Neural progenitor cell (in vitro differentiated cells): ENCODE measurements around the gene ITPR1. TPM values are rescaled to one million over a fixed set of nuclear protein-coding genes. Genes with fewer than 3 reads are reported as not detected.

Experiments used
- DNase-seq: peaks from one replicate; pipeline ENCODE4 v3.0.0-alpha.2; 2016; ENCODE audit warnings: low spot score
- H2AFZ ChIP-seq: fragments of 200-600 bp; sonication (generic); replicated peaks from 2 replicates; pipeline ENCODE4 v1.6.1; 2016; ENCODE audit warnings: antibody characterized with exemption
- H3F3A ChIP-seq: fragments of 200-600 bp; sonication (generic); 2 replicates; pipeline ENCODE4 v1.6.1; 2016; ENCODE audit warnings: antibody characterized with exemption, low read depth
- H3K27ac ChIP-seq: fragments of 200-600 bp; sonication (generic); 2 replicates; pipeline ENCODE4 v1.5.1; 2016; ENCODE audit warnings: mild to moderate bottlenecking
- H3K27me3 ChIP-seq: fragments of 200-600 bp; sonication (generic); 2 replicates; pipeline ENCODE4 v1.6.1; 2016; ENCODE audit warnings: mild to moderate bottlenecking, moderate library complexity
- H3K36me3 ChIP-seq: fragments of 200-600 bp; sonication (generic); 2 replicates; pipeline ENCODE4 v1.5.1; 2016
- H3K4me1 ChIP-seq: fragments of 200-600 bp; sonication (generic); 2 replicates; pipeline ENCODE4 v1.6.1; 2016; ENCODE audit warnings: mixed run types
- H3K4me2 ChIP-seq: fragments of 200-600 bp; sonication (generic); 2 replicates; pipeline ENCODE4 v1.6.1; 2016
- H3K4me3 ChIP-seq: fragments of 200-600 bp; sonication (generic); 2 replicates; pipeline ENCODE4 v1.5.1; 2016
- H3K79me2 ChIP-seq: fragments of 200-600 bp; sonication (generic); 2 replicates; pipeline ENCODE4 v1.6.1; 2016; ENCODE audit warnings: low read depth
- H3K9ac ChIP-seq: fragments of 200-600 bp; sonication (generic); 2 replicates; pipeline ENCODE4 v1.6.1; 2016
- H3K9me3 ChIP-seq: fragments of 200-600 bp; sonication (generic); 2 replicates; pipeline ENCODE4 v1.5.1; 2016; ENCODE audit warnings: low read depth
- H4K20me1 ChIP-seq: fragments of 200-600 bp; sonication (generic); 2 replicates; pipeline ENCODE4 v1.6.1; 2016; ENCODE audit warnings: low read depth
- H3K27ac Mint-ChIP-seq: 3 replicates; pipeline ENCODE4 v1.8.0; 2021; ENCODE audit warnings: mixed read lengths
- H3K27me3 Mint-ChIP-seq: 2 replicates; pipeline ENCODE4 v1.8.0; 2022; ENCODE audit warnings: low read depth, mild to moderate bottlenecking, inconsistent platforms, moderate library complexity, mixed read lengths; ENCODE audit not compliant: insufficient read depth
- H3K36me3 Mint-ChIP-seq: 3 replicates; pipeline ENCODE4 v1.8.0; 2021; ENCODE audit warnings: mixed read lengths
- H3K4me1 Mint-ChIP-seq: 3 replicates; pipeline ENCODE4 v1.8.0; 2021; ENCODE audit warnings: mixed read lengths
- H3K4me3 Mint-ChIP-seq: 3 replicates; pipeline ENCODE4 v1.8.0; 2021; ENCODE audit warnings: mild to moderate bottlenecking, moderate library complexity, mixed read lengths
- H3K9me3 Mint-ChIP-seq: 3 replicates; pipeline ENCODE4 v1.8.0; 2020; ENCODE audit warnings: mixed read lengths
- CTCF ChIP-seq: fragments of 200-600 bp; sonication (generic); IDR thresholded peaks from 2 replicates; pipeline ENCODE4 v1.5.1; 2017; ENCODE audit warnings: antibody characterized with exemption, mild to moderate bottlenecking
- EZH2 ChIP-seq: fragments of 200-600 bp; sonication (generic); IDR thresholded peaks from 2 replicates; pipeline ENCODE4 v1.6.1; 2017; ENCODE audit warnings: antibody characterized with exemption, mild to moderate bottlenecking, moderate library complexity
- EZH2phosphoT487 ChIP-seq: fragments of 200-600 bp; sonication (generic); IDR thresholded peaks from 2 replicates; pipeline ENCODE4 v1.6.1; 2017; ENCODE audit warnings: antibody characterized with exemption
- total RNA-seq: library from RNA; depleted of rRNA; stranded (reverse); fragments of >200 nt; gene quantifications from 2 replicates; pipeline ENCODE4 v1.2.3, GENCODE V29; 2015; ENCODE audit warnings: low replicate concordance

The ITPR1 gene
- total RNA-seq, 1 donor from 2014 or later = 5.0 TPM

- no peaks in the 10 kb centered on the region for H3F3A ChIP-seq
- Mint-ChIP-seq H3K27ac (no peak overlapping the region), H3K36me3 (no peaks in the 10 kb centered on the region), H3K4me3 (no peak overlapping the region), H3K9me3 (no peaks in the 10 kb centered on the region), H3K4me1 (peaks cover 6% of the 10 kb centered on the region), H3K27me3 (peaks cover 5% of the 10 kb centered on the region)
- no peaks in the 10 kb centered on the region for H3K79me2 ChIP-seq
- H3K36me3 ChIP-seq = no peaks in the 10 kb centered on the region
- H3K4me3 ChIP-seq = no peak overlapping the region
- no peak for DNase-seq
- no peaks in the 10 kb centered on the region for H3K4me1 ChIP-seq
- no peak overlapping the region for H3K4me2 ChIP-seq
- H4K20me1 ChIP-seq = no peaks in the 10 kb centered on the region
- no peak for TF ChIP-seq EZH2phosphoT487
- no peak for TF ChIP-seq CTCF
- TF ChIP-seq EZH2 = no peak
- H2AFZ ChIP-seq = no peak overlapping the region
- no peak overlapping the region for H3K27ac ChIP-seq
- H3K27me3 ChIP-seq = no peaks in the 10 kb centered on the region
- H3K9me3 ChIP-seq = no peaks in the 10 kb centered on the region
- no peak overlapping the region for H3K9ac ChIP-seq
Measured at GRCh38 chr3:4522947-4523346, 29.8 kb downstream of the ITPR1 start.

- H3K9ac ChIP-seq = no peak overlapping the region
- no peak overlapping the region for H3K4me2 ChIP-seq
- H3K9me3 ChIP-seq = no peaks in the 10 kb centered on the region
- Mint-ChIP-seq H3K27ac (no peak overlapping the region), H3K36me3 (no peaks in the 10 kb centered on the region), H3K9me3 (no peaks in the 10 kb centered on the region), H3K4me1 (peaks cover 17% of the 10 kb centered on the region), H3K27me3 (peaks cover 8% of the 10 kb centered on the region), H3K4me3 (no peak overlapping the region)
- no peaks in the 10 kb centered on the region for H4K20me1 ChIP-seq
- H3K27me3 ChIP-seq = no peaks in the 10 kb centered on the region
- no peak overlapping the region for H2AFZ ChIP-seq
- no peaks in the 10 kb centered on the region for H3K36me3 ChIP-seq
- no peaks in the 10 kb centered on the region for H3F3A ChIP-seq
- no peak for TF ChIP-seq CTCF
- no peak for TF ChIP-seq EZH2
- no peak for TF ChIP-seq EZH2phosphoT487
- H3K4me3 ChIP-seq = no peak overlapping the region
- H3K4me1 ChIP-seq = no peaks in the 10 kb centered on the region
- H3K27ac ChIP-seq = no peak overlapping the region
- H3K79me2 ChIP-seq = no peaks in the 10 kb centered on the region
- no peak for DNase-seq
Measured at GRCh38 chr3:4523710-4524698, 30.9 kb downstream of the ITPR1 start.

- Mint-ChIP-seq H3K36me3 (no peaks in the 10 kb centered on the region), H3K27ac (no peak overlapping the region), H3K4me1 (peaks cover 29% of the 10 kb centered on the region), H3K9me3 (no peaks in the 10 kb centered on the region), H3K4me3 (no peak overlapping the region), H3K27me3 (peaks cover 5% of the 10 kb centered on the region)
- no peaks in the 10 kb centered on the region for H3K36me3 ChIP-seq
- H3K9me3 ChIP-seq = no peaks in the 10 kb centered on the region
- no peak overlapping the region for H3K27ac ChIP-seq
- H4K20me1 ChIP-seq = no peaks in the 10 kb centered on the region
- DNase-seq = no peak
- TF ChIP-seq CTCF = no peak
- TF ChIP-seq EZH2 = no peak
- no peak for TF ChIP-seq EZH2phosphoT487
- no peaks in the 10 kb centered on the region for H3K27me3 ChIP-seq
- H3K79me2 ChIP-seq = no peaks in the 10 kb centered on the region
- no peaks in the 10 kb centered on the region for H3F3A ChIP-seq
- no peaks in the 10 kb centered on the region for H3K4me1 ChIP-seq
- no peak overlapping the region for H3K4me3 ChIP-seq
- H3K9ac ChIP-seq = no peak overlapping the region
- H3K4me2 ChIP-seq = no peak overlapping the region
- H2AFZ ChIP-seq = no peak overlapping the region
Measured at GRCh38 chr3:4525560-4526223, 32.5 kb downstream of the ITPR1 start.
